ENCODE measurements around the gene AUTS2. TPM values are rescaled to one million over a fixed set of nuclear protein-coding genes. Genes with fewer than 3 reads are reported as not detected.

AUTS2 gene
- total RNA-seq, 2 experiments from 2014 or later: 15.2 to 16.3 TPM

- ChIA-PET CTCF (no interaction called here), POLR2A (no interaction called here)
- Mint-ChIP-seq H3K36me3 (ENCODE audit: low read depth) (no peaks in the 10 kb centered on the region), H3K4me1 (ENCODE audit: low read depth) (peaks cover under 1% of the 10 kb centered on the region), H3K27ac (no peak overlapping the region), H3K27me3 (ENCODE audit: low read depth) (peaks cover 25% of the 10 kb centered on the region), H3K9me3 (ENCODE audit: insufficient read depth) (no peaks in the 10 kb centered on the region), H3K4me3 (no peak overlapping the region)
- no peak for DNase-seq
- no peak for ATAC-seq
Observed at GRCh38 chr7:69591805-69592204, 6.5 kb upstream of the AUTS2 start.

- Mint-ChIP-seq H3K9me3 (ENCODE audit: insufficient read depth) (no peaks in the 10 kb centered on the region), H3K4me1 (ENCODE audit: low read depth) (peaks cover 6% of the 10 kb centered on the region), H3K27me3 (ENCODE audit: low read depth) (peaks cover 30% of the 10 kb centered on the region), H3K27ac (no peak overlapping the region), H3K36me3 (ENCODE audit: low read depth) (no peaks in the 10 kb centered on the region), H3K4me3 (no peak overlapping the region)
- POLR2A ChIA-PET: no interaction called here
- no peak for DNase-seq
- CTCF ChIA-PET: no interaction called here
- no peak for ATAC-seq
Observed at GRCh38 chr7:69593511-69593910, 4.8 kb upstream of the AUTS2 start.

- no peak for ATAC-seq
Observed at GRCh38 chr7:69595415-69595814, 2.9 kb upstream of the AUTS2 start.

DNA sequence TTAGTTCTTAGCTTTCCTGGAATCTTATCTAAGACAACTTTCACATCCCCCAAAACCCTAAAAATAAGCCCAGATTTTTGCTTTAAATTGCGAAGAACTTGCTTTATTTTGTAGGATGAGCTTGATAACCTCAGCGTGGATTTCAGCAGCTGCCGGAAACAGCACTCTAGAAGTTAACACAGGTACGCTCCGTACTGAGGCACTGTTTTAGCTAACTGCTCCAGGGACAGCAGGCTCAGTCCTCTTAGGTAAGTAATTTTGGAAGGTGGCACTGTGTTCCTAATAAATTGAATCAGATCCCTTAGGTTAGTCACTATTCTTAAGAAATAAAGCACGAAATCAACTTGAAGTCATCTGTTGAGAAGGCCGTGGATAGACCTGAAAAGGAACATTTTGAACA lies 2.2 kb upstream of the AUTS2 start:
- no peak for DNase-seq
- peaks cover 16% of the 10 kb centered on the region for H3K4me1 Mint-ChIP-seq (ENCODE audit: low read depth)
- CTCF ChIA-PET: no interaction called here
- H3K27me3 Mint-ChIP-seq (ENCODE audit: low read depth): peaks cover 42% of the 10 kb centered on the region
- POLR2A ChIA-PET: no interaction called here
- H3K9me3 Mint-ChIP-seq (ENCODE audit: insufficient read depth): no peaks in the 10 kb centered on the region
- no peak for ATAC-seq
- no peak overlapping the region for H3K4me3 Mint-ChIP-seq
- no peaks in the 10 kb centered on the region for H3K36me3 Mint-ChIP-seq (ENCODE audit: low read depth)
- no peak overlapping the region for H3K27ac Mint-ChIP-seq

More at GRCh38 chr7:69595415-69595814, 2.9 kb upstream of the AUTS2 start:
- no peak for DNase-seq
- peaks cover 16% of the 10 kb centered on the region for H3K4me1 Mint-ChIP-seq (ENCODE audit: low read depth)
- H3K4me3 Mint-ChIP-seq: no peak overlapping the region
- H3K36me3 Mint-ChIP-seq (ENCODE audit: low read depth): no peaks in the 10 kb centered on the region
- no peaks in the 10 kb centered on the region for H3K9me3 Mint-ChIP-seq (ENCODE audit: insufficient read depth)
- H3K27me3 Mint-ChIP-seq (ENCODE audit: low read depth): peaks cover 42% of the 10 kb centered on the region
- ChIA-PET POLR2A (no interaction called here), CTCF (no interaction called here)
- H3K27ac Mint-ChIP-seq: no peak overlapping the region

- CTCF ChIA-PET: no interaction called here
- H3K27ac Mint-ChIP-seq: no peak overlapping the region
- peaks cover 42% of the 10 kb centered on the region for H3K27me3 Mint-ChIP-seq (ENCODE audit: low read depth)
Observed at GRCh38 chr7:69596723-69597277, 1.5 kb upstream of the AUTS2 start.

DNA sequence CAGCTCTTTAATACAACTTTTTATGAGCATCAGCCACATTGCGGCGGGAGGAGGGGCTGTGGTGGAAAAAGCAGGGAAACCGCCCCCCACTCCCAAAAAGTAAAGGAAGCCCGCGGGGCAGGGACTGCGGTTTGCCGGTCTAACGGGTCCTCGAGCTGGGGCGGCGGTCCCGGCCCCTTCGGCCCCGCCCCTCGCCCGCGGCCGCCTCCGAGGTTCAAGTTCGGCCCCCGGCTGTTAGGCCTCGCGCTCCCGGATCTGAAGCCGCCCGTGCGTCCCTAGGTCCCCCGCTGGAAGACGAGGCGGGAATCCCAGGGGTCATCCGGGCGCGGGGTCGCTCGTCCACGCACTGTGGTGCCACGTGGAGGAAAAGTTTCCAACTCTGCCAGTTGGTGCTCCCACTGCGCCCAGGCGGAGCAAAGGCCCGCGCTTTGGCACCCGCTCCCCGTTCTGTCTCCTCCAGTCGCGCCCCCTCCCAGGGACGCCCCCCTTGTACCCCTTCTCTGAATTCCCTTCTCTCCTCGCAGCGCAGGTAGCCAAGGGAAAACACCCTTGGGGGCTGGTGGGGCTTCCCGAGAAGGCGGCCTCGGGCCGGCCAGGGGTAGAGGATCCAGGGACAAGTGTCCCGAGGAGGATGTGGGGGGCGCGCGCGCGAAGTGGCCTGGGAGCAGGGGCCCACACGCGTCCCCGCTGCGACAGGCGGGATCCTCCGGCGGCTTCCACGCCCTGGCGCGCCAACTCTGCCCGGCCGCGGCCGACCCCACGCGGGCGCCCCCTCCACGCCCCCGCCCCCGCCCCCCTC lies 798 bp upstream of the AUTS2 start:
- no peaks in the 10 kb centered on the region for H3K36me3 Mint-ChIP-seq (ENCODE audit: low read depth)
- CTCF ChIA-PET: no interaction called here
- no peak overlapping the region for H3K27ac Mint-ChIP-seq
- DNase-seq (no peak), ATAC-seq (peak; percentile 4)
- H3K4me1 Mint-ChIP-seq (ENCODE audit: low read depth): peaks cover 16% of the 10 kb centered on the region
- peaks cover 42% of the 10 kb centered on the region for H3K27me3 Mint-ChIP-seq (ENCODE audit: low read depth)
- POLR2A ChIA-PET: no interaction called here
- no peaks in the 10 kb centered on the region for H3K9me3 Mint-ChIP-seq (ENCODE audit: insufficient read depth)
- peak overlapping the region; percentile 40 for H3K4me3 Mint-ChIP-seq

More at GRCh38 chr7:69596723-69597277, 1.5 kb upstream of the AUTS2 start:
- H3K36me3 Mint-ChIP-seq (ENCODE audit: low read depth): no peaks in the 10 kb centered on the region
- H3K4me1 Mint-ChIP-seq (ENCODE audit: low read depth): peaks cover 16% of the 10 kb centered on the region
- H3K4me3 Mint-ChIP-seq: peak overlapping the region; percentile 40
- POLR2A ChIA-PET: no interaction called here
- DNase-seq (no peak), ATAC-seq (no peak)
- H3K9me3 Mint-ChIP-seq (ENCODE audit: insufficient read depth): no peaks in the 10 kb centered on the region

DNA sequence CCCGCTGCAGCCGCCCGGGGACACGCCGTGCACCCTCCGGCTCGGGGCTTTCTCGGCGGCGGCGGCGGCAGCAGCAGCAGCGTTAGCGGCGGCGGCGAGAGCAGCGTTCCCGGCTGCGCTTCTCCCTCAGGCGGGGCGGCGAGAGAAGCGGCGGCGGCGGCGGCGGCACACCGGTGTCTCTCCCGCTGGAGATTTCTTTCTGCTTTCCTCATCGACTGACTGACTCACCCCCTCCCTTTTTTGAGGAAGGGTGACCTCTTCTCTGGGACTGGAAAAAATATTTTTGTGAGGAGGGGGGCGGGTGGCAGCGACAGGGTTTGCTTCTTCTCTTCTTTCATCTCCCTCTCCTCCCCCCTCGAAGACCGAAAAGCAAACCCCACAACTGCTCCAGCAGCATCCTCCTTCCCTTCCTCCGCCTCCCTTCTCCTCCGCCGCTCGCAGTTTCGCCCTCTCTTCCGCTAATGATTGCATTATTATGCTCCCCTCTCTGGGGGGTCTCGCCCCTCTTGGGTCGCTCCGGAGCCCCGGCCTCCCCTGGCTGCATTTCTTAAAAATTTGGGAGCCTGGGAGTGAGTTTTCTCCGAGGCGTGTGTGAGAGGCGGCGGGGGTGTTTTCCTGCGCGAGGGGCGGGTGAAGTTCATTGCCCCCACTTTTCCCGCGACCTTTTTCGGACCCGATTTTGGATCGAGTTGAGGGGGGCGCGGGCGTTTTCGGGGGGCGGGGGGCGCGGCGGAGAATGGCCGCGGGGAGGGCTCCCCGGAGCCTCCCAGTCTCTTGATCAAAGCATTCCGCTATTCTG lies 411 bp downstream of the AUTS2 start:
- Mint-ChIP-seq H3K4me1 (ENCODE audit: low read depth) (peaks cover 16% of the 10 kb centered on the region), H3K36me3 (ENCODE audit: low read depth) (no peaks in the 10 kb centered on the region), H3K27ac (no peak overlapping the region), H3K9me3 (ENCODE audit: insufficient read depth) (no peaks in the 10 kb centered on the region), H3K27me3 (ENCODE audit: low read depth) (peaks cover 41% of the 10 kb centered on the region), H3K4me3 (peak overlapping the region; percentile 77)
- POLR2A ChIA-PET: no interaction called here
- DNase-seq (peak; percentile 23), ATAC-seq (no peak)
- CTCF ChIA-PET: no interaction called here

DNA sequence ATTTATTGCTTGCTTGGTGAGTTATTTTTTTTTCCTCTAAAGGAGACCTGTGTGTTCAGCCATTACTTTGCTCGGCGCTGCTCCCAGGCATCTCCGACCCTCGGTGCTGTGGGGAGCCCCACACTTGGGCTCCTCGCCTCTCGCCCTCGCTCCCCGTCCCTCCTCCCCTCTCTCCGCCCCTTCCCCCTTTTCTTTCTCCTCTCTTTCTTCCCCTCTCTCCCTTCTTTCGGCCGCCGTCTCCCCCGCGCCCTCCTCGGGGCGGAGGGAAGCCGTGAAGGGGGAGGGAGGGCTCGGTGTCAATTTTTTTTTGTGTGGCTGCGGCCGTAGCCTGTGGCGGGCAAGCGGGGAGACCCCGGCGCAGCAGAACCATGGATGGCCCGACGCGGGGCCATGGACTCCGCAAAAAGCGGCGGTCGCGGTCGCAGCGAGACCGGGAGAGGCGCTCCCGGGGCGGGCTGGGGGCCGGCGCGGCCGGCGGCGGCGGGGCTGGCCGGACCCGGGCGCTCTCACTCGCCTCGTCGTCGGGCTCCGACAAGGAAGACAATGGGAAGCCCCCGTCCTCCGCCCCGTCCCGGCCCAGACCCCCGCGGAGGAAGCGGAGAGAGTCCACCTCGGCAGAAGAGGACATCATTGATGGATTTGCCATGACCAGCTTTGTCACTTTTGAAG lies 1.1 kb downstream of the AUTS2 start:
- peak overlapping the region; percentile 77 for H3K4me3 Mint-ChIP-seq
- H3K4me1 Mint-ChIP-seq (ENCODE audit: low read depth): peaks cover 16% of the 10 kb centered on the region
- DNase-seq (no peak), ATAC-seq (no peak)
- ChIA-PET POLR2A (no interaction called here), CTCF (no interaction called here)
- H3K27me3 Mint-ChIP-seq (ENCODE audit: low read depth): peaks cover 38% of the 10 kb centered on the region
- H3K27ac Mint-ChIP-seq: no peak overlapping the region
- H3K9me3 Mint-ChIP-seq (ENCODE audit: insufficient read depth): no peaks in the 10 kb centered on the region
- no peaks in the 10 kb centered on the region for H3K36me3 Mint-ChIP-seq (ENCODE audit: low read depth)

GRCh38 chr7:69599955-69600709 lies 1.9 kb downstream of the AUTS2 start:
- POLR2A ChIA-PET: no interaction called here
- CTCF ChIA-PET: no interaction called here
- H3K36me3 Mint-ChIP-seq (ENCODE audit: low read depth): no peaks in the 10 kb centered on the region
- peaks cover 16% of the 10 kb centered on the region for H3K4me1 Mint-ChIP-seq (ENCODE audit: low read depth)
- no peak overlapping the region for H3K27ac Mint-ChIP-seq
- peaks cover 32% of the 10 kb centered on the region for H3K27me3 Mint-ChIP-seq (ENCODE audit: low read depth)
- H3K4me3 Mint-ChIP-seq: peak overlapping the region; percentile 45
- no peaks in the 10 kb centered on the region for H3K9me3 Mint-ChIP-seq (ENCODE audit: insufficient read depth)
- DNase-seq: no peak
- no peak for ATAC-seq

DNA sequence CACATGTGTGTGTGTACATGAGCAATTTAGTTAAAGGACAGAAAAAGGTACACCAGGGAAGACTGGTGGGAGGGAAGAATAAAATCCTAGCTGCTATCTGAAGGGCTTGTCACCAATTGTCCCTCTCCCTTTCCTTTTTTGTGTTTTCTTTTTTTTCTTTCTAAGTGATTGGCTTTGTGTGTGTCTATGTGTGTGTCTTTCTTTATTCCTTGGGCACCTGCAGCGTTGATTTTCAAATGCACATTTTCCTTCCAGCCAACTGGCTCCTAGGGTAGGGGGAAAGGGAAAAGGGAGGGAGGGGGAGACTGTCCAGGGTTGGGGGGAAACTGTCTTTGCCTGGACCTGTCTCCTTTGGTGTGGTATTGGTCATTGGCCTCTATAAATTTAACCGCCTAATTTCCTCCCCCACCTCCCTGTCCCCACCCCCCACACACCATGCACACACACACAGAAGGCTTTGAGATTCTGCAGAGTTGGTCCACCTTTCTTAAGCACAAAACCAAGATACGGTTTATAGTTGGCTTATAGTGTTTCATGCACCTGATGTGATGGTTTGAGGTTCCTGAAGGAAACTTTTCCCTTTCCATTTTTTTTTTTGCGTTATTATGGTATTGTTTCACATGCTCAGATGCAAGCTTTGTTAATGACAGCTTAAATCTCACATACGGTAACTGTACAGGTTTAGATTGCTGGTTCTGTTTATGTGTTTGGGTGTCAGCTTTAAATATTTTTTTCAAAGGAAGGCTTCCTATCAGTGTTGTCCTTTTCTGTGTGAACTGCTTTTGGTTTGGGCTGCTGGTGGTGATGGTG lies 2.6 kb downstream of the AUTS2 start:
- no peaks in the 10 kb centered on the region for H3K9me3 Mint-ChIP-seq (ENCODE audit: insufficient read depth)

GRCh38 chr7:69602522-69602921 lies 4.2 kb downstream of the AUTS2 start:
- DNase-seq (no peak), ATAC-seq (no peak)
- no peak overlapping the region for H3K4me3 Mint-ChIP-seq
- H3K4me1 Mint-ChIP-seq (ENCODE audit: low read depth): peaks cover 11% of the 10 kb centered on the region
- ChIA-PET POLR2A (no interaction called here), CTCF (no interaction called here)
- H3K36me3 Mint-ChIP-seq (ENCODE audit: low read depth): no peaks in the 10 kb centered on the region
- peaks cover 13% of the 10 kb centered on the region for H3K27me3 Mint-ChIP-seq (ENCODE audit: low read depth)
- no peaks in the 10 kb centered on the region for H3K9me3 Mint-ChIP-seq (ENCODE audit: insufficient read depth)
- H3K27ac Mint-ChIP-seq: no peak overlapping the region

More for the DNA sequence above, 2.6 kb downstream of the AUTS2 start:
- Mint-ChIP-seq H3K27ac (no peak overlapping the region), H3K4me3 (no peak overlapping the region), H3K27me3 (ENCODE audit: low read depth) (peaks cover 26% of the 10 kb centered on the region), H3K4me1 (ENCODE audit: low read depth) (peaks cover 16% of the 10 kb centered on the region), H3K36me3 (ENCODE audit: low read depth) (no peaks in the 10 kb centered on the region)
- DNase-seq (no peak), ATAC-seq (no peak)
- CTCF ChIA-PET: no interaction called here
- POLR2A ChIA-PET: no interaction called here

Measured in activated CD8-positive, alpha-beta T cell treated with anti-CD3 and anti-CD28 coated beads, Interleukin-2, amount 10 ng/mL, durations not matched to agents 7 days and 5 days (primary cell).